Effector CD4-positive, alpha-beta T cell (primary cell): ENCODE measurements around the gene NOC4L.

Source experiments
- DNase-seq: peaks from one replicate; pipeline ENCODE4 v3.0.0-alpha.2; 2020

NOC4L gene

GRCh38 chr12:132158677-132159554, 14.7 kb downstream of the NOC4L start:
- DNase-seq: peak; percentile 1

GRCh38 chr12:132159555-132160003, 15.3 kb downstream of the NOC4L start:
- peak; percentile 1 for DNase-seq

- peak; percentile 1 for DNase-seq
Measured at GRCh38 chr12:132160016-132160415, 15.8 kb downstream of the NOC4L start.

GRCh38 chr12:132160601-132161035, 16.4 kb downstream of the NOC4L start:
- no peak for DNase-seq

GRCh38 chr12:132161036-132161781, 17.0 kb downstream of the NOC4L start:
- DNase-seq: no peak

DNA sequence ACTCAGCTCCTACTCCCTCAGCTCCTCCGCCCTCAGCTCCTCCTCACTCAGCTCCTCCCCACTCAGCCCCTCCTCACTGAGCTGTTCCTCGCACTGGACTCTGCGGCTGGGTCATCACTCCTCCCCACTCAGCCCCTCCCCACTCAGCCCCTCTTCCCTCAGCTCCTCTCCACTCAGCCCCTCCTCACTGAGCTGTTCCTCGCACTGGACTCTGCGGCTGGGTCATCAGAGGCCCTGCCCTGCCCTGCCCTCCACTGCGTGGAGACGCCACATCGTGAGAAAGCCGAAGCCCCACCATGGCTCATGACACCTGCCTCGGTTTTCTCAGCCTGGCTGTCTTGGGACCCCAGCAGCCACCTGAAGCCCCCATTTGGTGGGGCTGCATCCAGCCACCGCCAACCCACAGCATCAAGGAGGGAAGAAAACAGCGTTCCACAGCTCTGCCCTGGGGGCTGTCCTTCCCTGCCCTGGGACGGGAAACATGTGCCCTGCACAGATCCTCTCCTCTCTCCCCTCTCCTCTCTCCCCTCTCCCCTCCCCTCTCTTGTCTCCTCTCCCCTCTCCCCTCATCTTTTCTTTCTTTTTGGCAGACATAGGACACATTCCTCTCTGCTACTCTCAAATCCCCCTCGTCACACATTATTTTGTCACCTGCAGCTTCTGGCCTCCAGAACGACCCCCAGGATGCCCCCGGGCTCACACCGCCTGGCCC, 17.7 kb downstream of the NOC4L start:
- DNase-seq: peak; percentile 0

GRCh38 chr12:132162508-132163031, 18.3 kb downstream of the NOC4L start:
- DNase-seq: peak; percentile 5

GRCh38 chr12:132163041-132163910, 19.0 kb downstream of the NOC4L start:
- peak; percentile 1 for DNase-seq

DNA sequence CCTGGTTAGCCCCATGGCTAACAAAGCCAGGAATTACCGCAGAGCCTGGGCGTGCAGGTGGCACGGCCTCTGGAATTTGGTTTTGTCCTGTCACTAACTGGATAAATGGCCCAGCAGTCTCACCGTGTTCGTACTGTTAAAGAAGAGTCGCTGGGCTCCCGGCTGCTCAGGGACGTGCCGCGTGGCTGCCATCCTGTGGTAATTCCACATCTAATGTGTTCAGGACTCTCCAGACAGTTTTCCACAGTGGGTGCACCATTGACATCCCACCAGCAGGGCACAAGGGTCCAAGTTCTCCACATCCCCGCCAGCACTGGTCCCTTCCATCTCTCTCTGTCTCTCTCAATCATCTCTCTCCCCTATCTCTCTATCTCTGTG, 19.6 kb downstream of the NOC4L start:
- DNase-seq: no peak

DNA sequence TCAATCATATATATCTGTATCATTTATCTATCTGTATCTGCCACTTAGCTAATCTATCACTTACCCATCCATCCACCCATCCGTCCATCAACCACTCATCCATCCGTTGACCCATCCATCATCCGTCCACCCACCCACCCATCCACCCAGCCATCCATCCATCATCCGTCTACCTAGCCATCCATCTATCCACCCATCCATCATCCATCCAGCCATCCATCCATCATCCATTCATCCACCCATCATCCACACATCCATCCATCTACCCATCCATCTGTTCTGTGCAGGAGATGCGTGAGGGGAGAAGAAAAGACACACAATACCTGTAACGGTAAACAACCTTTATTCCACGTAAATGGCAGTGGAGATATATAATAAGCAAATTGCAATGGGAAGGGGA, 20.2 kb downstream of the NOC4L start:
- DNase-seq: no peak

DNA sequence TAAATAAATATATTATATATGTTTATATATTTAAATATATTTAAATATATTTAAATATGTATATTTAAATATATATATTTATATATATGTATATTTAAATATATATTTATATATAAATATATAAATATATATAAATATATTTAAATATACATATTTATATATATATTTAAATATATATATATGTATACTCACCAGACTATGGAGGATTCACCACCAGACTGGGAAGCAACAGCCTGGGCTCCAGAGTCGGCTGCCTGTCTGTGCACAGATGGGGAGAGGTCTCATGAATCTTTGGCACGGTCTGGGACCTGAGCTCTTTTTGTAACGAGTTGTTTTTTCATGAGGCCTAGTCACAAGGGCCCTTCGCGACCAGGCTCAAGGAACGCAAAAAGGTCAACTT, 21.3 kb downstream of the NOC4L start:
- DNase-seq: no peak

DNA sequence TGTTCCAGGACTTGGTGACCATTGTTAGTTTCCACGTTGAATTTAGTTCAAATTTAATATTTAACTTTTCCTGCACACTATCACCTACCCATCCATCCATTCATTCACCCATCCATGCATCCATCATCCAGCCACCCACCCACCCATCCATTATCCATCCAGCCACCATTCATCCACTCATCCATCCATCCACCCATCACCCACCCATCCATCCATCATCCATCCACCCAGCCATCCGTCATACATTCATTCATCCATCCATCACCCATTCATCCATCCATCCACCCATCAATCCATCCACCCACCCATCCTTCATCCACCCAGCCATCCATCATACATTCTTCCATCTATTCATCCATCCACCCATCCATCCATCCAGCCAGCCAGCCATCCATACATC, 21.8 kb downstream of the NOC4L start:
- DNase-seq: no peak

GRCh38 chr12:132166801-132167591, 22.7 kb downstream of the NOC4L start:
- DNase-seq: peak; percentile 1

GRCh38 chr12:132167611-132168310, 23.5 kb downstream of the NOC4L start:
- no peak for DNase-seq

DNA sequence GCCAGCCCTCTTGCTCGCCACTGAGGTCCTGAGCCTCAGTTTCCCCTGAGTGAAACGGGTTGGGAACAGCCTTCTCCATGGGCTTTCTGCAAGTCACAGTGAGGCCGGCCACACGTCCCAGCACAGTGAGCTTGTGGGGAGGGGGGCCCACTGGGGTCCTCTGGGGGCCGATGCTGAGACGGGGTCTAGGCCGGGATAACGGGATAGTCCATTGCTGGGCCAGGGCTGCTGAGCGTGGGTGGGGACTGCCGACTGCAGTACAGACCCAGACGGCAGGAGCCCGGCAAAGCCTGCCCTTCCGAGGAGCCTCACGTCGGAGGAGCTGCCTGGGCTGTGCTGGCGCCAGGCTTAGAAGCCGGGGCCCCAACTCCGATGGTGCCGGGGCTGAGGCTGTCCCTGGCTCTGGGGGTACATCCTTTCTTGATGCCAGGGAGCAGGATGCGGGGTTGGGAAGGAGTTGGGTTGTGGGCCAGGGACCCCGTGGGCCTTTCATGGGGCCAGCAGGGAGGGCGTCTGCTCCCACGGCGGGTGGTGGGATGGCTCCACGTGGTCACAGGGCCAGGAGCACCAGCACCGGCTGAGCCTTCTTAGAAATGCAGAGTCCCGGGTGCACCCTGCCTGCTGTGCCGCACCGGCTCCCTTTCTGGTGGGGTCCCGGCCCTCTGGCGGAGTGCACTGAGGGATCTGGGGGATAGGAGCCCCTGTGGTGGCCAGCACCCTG, 24.2 kb downstream of the NOC4L start:
- peak; percentile 0 for DNase-seq

- DNase-seq: no peak
Measured at GRCh38 chr12:132169376-132169775, 25.1 kb downstream of the NOC4L start.

GRCh38 chr12:132170094-132170636, 25.9 kb downstream of the NOC4L start:
- no peak for DNase-seq

- DNase-seq: peak; percentile 1
Measured at GRCh38 chr12:132170637-132171292, 26.5 kb downstream of the NOC4L start.
